GM21576 (cell line): ENCODE measurements around the gene GALNT15.

ENCODE experiments used
- ATAC-seq: cut with Tn5 transposase; IDR thresholded peaks from one replicate; pipeline ENCODE4 v1.9.1; 2021; ENCODE audit warnings: mild to moderate bottlenecking, moderate library complexity; ENCODE audit not compliant: unreplicated experiment

The GALNT15 gene

DNA sequence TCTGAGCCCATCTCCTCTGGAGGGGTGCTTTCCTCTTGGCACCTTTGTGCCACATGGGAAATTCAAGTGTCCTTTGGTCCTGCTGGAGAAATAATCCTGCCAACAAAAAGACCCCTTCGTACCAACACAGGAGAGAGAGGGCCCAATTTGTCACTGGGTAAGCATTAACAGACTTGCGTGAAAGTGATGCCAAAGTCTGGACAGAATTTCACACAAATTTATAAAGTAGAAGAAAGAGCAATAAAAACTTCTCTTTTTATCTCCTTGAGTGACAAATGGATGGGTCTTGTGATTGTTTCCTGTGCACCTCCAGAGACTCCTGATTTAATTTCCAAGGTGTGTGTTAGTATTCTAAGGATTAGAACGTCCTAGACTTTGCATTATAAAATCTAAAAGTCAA lies 75.4 kb downstream of the GALNT15 start:
- no peak for ATAC-seq

DNA sequence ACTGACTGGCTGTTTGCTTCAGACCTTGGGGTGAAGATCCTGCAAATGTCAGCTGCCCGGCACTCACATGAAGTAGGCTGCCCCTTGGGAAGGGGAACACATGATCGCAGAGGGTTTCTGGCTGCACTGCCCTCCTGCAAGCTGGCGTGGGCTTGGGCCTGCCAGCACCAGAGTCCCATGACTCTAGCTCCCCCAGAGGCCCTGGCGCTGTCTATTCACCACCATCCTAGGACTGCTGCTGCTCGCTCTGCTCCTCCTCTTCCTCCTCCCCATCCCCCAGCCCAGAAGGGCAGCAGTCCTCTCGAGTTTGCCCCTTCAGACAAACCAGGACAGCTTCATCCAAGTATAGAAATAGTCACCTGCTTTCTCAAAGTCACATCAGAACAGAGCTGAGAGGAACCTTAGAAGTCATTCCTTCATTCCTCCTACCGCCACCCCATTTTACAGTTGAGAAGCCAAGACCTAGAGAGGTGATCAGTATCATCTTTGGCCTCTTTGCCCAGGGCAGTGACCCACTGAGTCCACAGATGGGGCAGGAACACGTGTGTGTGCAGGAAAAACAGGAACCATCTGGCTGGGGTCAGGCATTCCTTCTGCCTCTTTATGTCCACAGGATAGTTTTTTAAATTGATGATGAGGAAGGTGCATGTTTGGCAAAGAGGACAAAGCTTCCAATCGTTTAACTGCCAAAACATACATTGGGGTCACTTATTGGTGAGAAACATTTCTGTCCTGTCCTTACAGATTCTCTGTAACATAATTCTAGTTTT lies 77.0 kb downstream of the GALNT15 start:
- no peak for ATAC-seq

- no peak for ATAC-seq
Observed at GRCh38 chr3:16252243-16252978, 77.9 kb downstream of the GALNT15 start.

DNA sequence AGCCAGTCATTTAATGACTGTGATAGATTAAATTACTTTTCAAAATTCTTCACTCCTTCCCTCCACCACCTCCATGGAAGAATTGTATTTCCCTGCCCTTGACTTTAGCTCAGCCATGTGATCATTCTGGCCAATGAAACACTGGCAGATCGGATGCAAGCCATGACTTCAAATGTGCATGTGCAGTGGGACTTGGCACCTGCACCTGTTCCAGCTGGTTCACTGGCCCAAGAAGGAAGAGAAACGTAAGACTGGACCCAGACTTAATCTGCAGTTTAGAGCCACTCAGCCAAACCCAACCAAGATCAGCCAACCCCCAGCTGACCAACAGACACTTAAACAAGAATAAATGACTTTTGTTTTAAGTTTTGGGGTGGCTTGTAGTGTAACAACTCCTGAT lies 78.5 kb downstream of the GALNT15 start:
- no peak for ATAC-seq

DNA sequence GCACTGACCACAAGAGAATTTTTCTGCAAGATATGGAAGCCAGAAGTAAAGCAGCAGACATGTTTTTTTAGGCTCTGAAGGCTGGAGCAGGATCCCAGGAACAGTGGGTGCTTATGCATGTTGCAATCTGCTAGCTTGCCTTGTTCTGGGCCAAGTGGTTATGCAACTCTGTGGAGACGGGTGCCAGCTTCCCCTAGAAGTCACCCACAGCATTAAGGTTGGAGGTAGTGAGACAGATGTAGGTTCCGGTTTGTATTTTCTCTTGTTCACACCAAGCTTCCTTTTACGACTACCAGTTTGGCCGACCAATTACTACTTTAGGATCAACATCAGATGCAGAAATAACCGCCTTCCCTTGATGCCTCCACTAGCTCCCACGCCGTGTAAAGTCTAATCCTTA lies 79.1 kb downstream of the GALNT15 start:
- no peak for ATAC-seq

GRCh38 chr3:16254916-16255315 lies 80.4 kb downstream of the GALNT15 start:
- ATAC-seq = no peak

- no peak for ATAC-seq
Observed at GRCh38 chr3:16255326-16255725, 80.8 kb downstream of the GALNT15 start.

DNA sequence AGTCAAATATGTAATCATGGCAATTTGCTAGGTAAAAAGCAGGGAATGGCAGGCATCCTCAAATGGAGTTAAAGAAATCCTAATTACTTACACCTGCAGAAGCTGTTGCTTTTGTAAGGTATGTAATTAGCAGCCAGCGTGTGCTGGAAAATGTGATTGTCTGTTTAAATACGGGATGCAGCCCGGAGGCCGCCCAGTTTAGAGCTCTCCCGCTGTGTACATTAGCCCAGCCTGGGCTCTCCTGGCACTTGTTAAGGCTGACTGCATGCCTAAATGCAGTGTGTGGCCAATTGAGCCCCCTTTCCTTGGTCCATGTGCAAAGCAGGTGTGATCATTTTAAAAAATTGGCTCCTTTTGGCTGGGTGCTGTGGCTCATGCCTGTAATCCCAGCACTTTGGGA lies 81.2 kb downstream of the GALNT15 start:
- ATAC-seq = no peak

DNA sequence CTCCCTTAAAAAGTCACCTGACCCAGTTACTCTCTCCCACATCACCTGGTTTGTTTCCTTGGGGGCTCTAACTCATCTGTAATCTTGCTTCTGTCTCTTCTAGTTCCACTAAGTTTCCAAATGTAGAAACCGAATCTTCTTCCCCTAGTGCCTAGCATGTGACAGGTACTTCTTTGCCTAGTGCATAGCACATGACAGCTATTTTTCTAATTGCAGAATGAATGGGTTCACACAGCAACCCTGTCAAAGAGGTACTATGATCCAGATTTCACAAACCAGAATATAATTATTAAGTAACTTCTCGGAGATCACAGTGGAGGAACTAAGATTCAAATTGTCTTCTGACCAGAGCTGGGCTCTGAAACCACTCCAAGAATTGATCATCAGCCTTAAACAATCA lies 82.8 kb downstream of the GALNT15 start:
- no peak for ATAC-seq

- ATAC-seq = no peak
Observed at GRCh38 chr3:16258177-16258576, 83.7 kb downstream of the GALNT15 start.

DNA sequence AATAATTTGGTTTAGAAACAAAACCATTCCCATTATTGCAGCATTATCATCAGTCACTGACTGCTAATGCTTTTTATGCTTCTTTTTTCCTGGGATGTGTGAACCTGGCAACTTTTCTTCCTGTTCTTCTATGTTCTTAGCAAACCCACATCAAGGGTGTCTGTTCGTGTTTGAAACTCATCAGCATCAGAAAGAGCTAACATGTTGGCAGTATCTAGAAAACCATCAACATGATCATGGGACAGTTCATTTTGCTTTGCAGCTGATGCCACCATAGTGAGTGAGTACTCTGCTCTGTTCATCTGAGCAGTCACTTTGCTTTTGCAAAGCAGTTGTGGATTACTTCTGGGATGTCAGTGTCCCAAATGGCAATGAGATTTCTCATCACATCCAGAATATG lies 84.4 kb downstream of the GALNT15 start:
- no peak for ATAC-seq

DNA sequence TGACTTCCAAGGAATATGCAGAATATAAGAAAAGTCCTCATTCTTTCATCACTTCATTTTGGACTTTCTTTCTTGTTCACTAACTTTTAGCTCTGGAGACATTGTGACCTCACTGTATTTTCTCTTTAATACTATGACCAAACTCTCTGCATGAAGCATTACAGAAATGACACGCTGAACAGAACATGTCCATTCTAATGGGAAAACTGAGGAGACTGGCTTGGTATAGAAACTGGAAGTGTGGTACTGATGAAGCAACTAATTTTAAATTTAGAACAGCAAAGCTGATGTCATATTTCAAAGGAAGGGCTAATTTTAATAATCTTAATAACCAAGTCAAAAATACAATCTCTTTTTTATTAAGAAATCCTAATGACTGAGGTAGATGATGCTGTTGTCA lies 85.6 kb downstream of the GALNT15 start:
- ATAC-seq = no peak

DNA sequence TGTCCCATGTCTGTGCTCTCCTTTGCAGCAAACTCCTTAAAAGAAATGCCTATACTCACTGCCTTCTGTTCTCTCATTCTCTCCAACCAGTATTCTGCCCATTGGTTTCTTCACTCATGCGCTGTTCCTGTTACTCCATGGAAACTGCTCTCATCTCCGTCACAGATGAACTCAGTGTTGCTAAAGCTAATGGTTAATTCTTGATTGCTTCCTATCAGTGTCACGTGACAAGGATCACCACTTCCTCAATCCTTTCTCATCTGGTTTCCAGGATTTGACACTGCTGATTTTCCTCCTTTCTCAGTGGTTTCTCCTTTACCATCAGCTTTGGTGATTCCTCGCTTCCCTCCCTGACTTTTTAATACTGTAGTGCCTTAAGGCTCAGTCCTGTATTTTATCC lies 87.7 kb downstream of the GALNT15 start:
- no peak for ATAC-seq

- no peak for ATAC-seq
Observed at GRCh38 chr3:16264174-16264707, 89.8 kb downstream of the GALNT15 start.

DNA sequence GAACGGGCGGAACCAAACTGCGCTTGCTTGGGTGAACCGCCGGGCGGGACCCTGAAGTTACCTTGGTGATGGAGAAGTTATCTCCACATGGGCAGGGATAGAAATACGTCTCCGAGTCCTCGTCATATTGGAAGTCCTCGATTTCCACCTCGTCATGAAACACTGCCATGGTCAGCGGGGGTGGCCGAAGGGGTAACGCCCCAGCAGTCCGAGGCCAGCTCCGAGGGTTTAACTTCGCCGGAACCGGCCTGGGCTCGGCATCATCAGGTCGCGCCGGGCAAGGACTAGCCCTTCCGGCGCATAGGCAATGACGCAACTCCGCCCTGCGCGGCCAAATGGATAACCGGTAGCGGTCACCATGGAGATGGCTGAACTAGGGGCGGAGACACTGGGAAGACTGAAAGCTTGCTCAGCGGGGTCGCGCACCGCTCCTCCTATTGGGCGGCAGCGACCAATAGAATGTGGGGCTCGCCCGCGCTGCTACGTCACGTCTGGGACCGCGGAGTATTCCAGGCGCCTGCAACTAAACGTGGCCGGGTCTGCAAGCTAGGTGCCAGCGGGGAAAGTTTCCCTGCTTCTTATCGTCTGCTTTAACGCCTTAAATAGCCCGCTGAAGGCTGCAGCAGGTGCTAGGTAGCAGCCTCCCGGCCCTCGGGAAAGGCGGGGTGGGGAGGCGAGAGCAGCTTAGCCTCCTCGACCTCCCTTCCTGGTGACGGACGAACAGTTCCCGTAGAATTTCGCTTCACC lies 90.4 kb downstream of the GALNT15 start, which contains the start of the genes DPH3 and OXNAD1:
Gene DPH3, minus strand, starts transcription at position 236 of the 747 bp plus-strand sequence. Its CDS starts 67 bp downstream, at position 169.
Gene OXNAD1, plus strand, starts transcription at position 505 of the 747 bp plus-strand sequence. CDS start 5,741 bp downstream, outside the sequence.
- ATAC-seq = peak; percentile 99

- no peak for ATAC-seq
Observed at GRCh38 chr3:16265455-16265786, 90.9 kb downstream of the GALNT15 start.

GRCh38 chr3:16266714-16267113 lies 92.2 kb downstream of the GALNT15 start:
- ATAC-seq = no peak

DNA sequence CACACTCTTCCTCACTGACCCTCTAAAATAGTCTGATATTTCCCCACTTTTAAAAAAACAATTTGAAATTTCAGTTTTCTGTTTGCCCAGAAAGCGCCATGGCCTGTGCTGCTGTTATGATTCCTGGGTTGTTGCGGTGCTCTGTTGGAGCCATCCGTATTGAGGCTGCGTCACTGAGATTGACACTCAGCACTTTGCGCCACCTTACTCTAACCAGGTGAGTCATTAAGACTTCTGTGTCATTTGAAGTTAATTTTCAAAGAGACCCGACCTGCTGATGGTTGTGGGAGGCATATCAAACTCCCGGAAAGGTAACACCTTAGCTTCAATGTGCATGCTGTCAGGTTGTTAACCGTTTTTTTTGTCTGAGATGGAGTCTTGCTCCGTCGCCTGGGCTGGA lies 96.4 kb downstream of the GALNT15 start:
- no peak for ATAC-seq

- ATAC-seq = no peak
Observed at GRCh38 chr3:16272588-16272987, 98.1 kb downstream of the GALNT15 start.

DNA sequence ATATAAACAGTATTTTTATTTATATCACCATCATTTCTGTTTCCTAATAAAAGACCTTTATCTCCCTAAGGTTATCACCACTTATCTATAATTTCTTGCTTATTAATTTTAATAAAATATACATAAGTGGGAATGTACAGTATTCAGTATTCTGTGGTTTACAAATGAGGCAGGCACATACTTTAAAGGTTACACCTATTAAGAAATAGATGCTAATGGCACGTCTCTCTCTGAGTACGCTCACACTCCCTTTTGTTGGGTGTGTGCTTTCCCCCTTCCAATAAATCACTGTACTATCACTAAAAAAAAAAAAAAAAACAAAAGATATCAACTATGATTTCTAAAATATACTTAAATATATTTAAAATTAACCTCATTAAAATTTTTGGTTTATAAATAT lies 99.4 kb downstream of the GALNT15 start:
- ATAC-seq = no peak

DNA sequence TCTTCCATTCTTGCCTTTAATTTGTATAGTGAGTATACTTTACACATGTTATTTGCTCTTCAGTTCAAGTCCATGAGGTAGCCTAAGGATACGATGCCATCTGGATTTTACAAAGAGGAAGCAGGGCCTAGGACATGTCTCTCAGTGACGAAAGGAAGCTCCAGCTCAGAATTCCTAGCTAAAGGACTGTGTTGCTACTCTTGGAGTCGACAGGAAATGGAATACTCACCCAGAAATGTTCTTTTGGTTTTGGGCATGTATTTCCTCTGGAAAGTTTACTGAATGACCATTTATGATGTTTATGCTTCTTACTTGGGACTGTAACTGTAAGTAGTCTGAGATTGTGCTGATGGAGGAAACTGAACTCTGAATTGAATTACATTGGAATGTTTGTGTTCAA lies 103.0 kb downstream of the GALNT15 start:
- ATAC-seq = no peak
